GM19468 (cell line): ENCODE results near the gene FRMPD2.
"Not testable (repeated sequence)": the region's sequence is repeated elsewhere in the genome, so short reads cannot be mapped to it uniquely, and the experiment has no call there.

Source experiments
- ATAC-seq: cut with Tn5 transposase; IDR thresholded peaks from one replicate; pipeline ENCODE4 v1.9.1; 2021; ENCODE audit warnings: mild to moderate bottlenecking, moderate library complexity, moderate number of reproducible peaks; ENCODE audit not compliant: unreplicated experiment; ENCODE audit errors: extremely low read depth

FRMPD2 gene

GRCh38 chr10:48210966-48211365 lies 63.5 kb downstream of the FRMPD2 start:
- ATAC-seq: no peak

GRCh38 chr10:48210391-48210790 lies 64.1 kb downstream of the FRMPD2 start:
- ATAC-seq: no peak

- no peak for ATAC-seq
Observed at GRCh38 chr10:48209241-48209640, 65.3 kb downstream of the FRMPD2 start.

GRCh38 chr10:48207853-48208252 lies 66.6 kb downstream of the FRMPD2 start:
- no peak for ATAC-seq

GRCh38 chr10:48206482-48207250 lies 67.8 kb downstream of the FRMPD2 start:
- no peak for ATAC-seq

- no peak for ATAC-seq
Observed at GRCh38 chr10:48205918-48206317, 68.6 kb downstream of the FRMPD2 start.

- no peak for ATAC-seq
Observed at GRCh38 chr10:48199580-48200377, 74.7 kb downstream of the FRMPD2 start.

GRCh38 chr10:48197236-48197899 lies 77.1 kb downstream of the FRMPD2 start:
- no peak for ATAC-seq

GRCh38 chr10:48195803-48196202 lies 78.7 kb downstream of the FRMPD2 start:
- ATAC-seq: no peak

GRCh38 chr10:48194830-48195229 lies 79.7 kb downstream of the FRMPD2 start:
- ATAC-seq: no peak

- ATAC-seq: no peak
Observed at GRCh38 chr10:48193556-48193955, 80.9 kb downstream of the FRMPD2 start.

- ATAC-seq: no peak
Observed at GRCh38 chr10:48192881-48193450, 81.5 kb downstream of the FRMPD2 start.

GRCh38 chr10:48187713-48188485 lies 86.6 kb downstream of the FRMPD2 start:
- no peak for ATAC-seq

GRCh38 chr10:48187126-48187525 lies 87.4 kb downstream of the FRMPD2 start:
- no peak for ATAC-seq

- not testable (repeated sequence) for ATAC-seq
Observed at GRCh38 chr10:48186264-48186804, 88.2 kb downstream of the FRMPD2 start.

GRCh38 chr10:48184224-48184623 lies 90.3 kb downstream of the FRMPD2 start:
- ATAC-seq: no peak

- ATAC-seq: not testable (repeated sequence)
Observed at GRCh38 chr10:48172715-48173114, 101.8 kb downstream of the FRMPD2 start.

GRCh38 chr10:48160670-48161069 lies 113.8 kb downstream of the FRMPD2 start:
- ATAC-seq: not testable (repeated sequence)

- ATAC-seq: not testable (repeated sequence)
Observed at GRCh38 chr10:48160163-48160562, 114.3 kb downstream of the FRMPD2 start.
